ENCODE results near the gene RHOBTB1. TPM values are rescaled to one million over a fixed set of nuclear protein-coding genes. Genes with fewer than 3 reads are reported as not detected.

The RHOBTB1 gene
- total and polyA plus RNA-seq, 2 donors, result 3.4 to 4.5 TPM

GRCh38 chr10:60896033-60896432, 48.0 kb downstream of the RHOBTB1 start:
- no peaks in the 10 kb centered on the region for H3K27me3 ChIP-seq (ENCODE audit: control insufficient read depth in 2 of 2, insufficient read depth in 1 of 2, low read length in 1 of 2)
- H3K27ac ChIP-seq (ENCODE audit: low read depth in 1 of 2, low read length in 1 of 2), result no peak overlapping the region
- no peak overlapping the region for H3K4me3 ChIP-seq (ENCODE audit: low read length in 2 of 2)
- no peak for DNase-seq (ENCODE audit: low read depth in 6 of 9, low spot score in 9 of 9)
- no peaks in the 10 kb centered on the region for H3K9me3 ChIP-seq (ENCODE audit: control insufficient read depth in 2 of 2, insufficient read depth in 1 of 2, low read length in 1 of 2)
- no peaks in the 10 kb centered on the region for H3K4me1 ChIP-seq (ENCODE audit: control insufficient read depth in 2 of 2, insufficient read depth in 2 of 2, low read length in 2 of 2)
- no peaks in the 10 kb centered on the region for H3K36me3 ChIP-seq (ENCODE audit: control insufficient read depth in 2 of 2, insufficient read depth in 2 of 2, low read length in 1 of 2)

GRCh38 chr10:60894786-60895185, 49.2 kb downstream of the RHOBTB1 start:
- Histone ChIP-seq H3K27me3 (ENCODE audit: control insufficient read depth in 2 of 2, insufficient read depth in 1 of 2, low read length in 1 of 2) (no peaks in the 10 kb centered on the region), H3K4me1 (ENCODE audit: control insufficient read depth in 2 of 2, insufficient read depth in 2 of 2, low read length in 2 of 2) (no peaks in the 10 kb centered on the region), H3K4me3 (ENCODE audit: low read length in 2 of 2) (no peak overlapping the region), H3K27ac (ENCODE audit: low read depth in 1 of 2, low read length in 1 of 2) (no peak overlapping the region), H3K36me3 (ENCODE audit: control insufficient read depth in 2 of 2, insufficient read depth in 2 of 2, low read length in 1 of 2) (no peaks in the 10 kb centered on the region), H3K9me3 (ENCODE audit: control insufficient read depth in 2 of 2, insufficient read depth in 1 of 2, low read length in 1 of 2) (no peaks in the 10 kb centered on the region)
- no peak for DNase-seq (ENCODE audit: low read depth in 6 of 9, low spot score in 9 of 9)

GRCh38 chr10:60893231-60893630, 50.8 kb downstream of the RHOBTB1 start:
- 97% methylated on average over 3 of the region's 3 CpGs for WGBS
- Histone ChIP-seq H3K27me3 (ENCODE audit: control insufficient read depth in 2 of 2, insufficient read depth in 1 of 2, low read length in 1 of 2) (no peaks in the 10 kb centered on the region), H3K9me3 (ENCODE audit: control insufficient read depth in 2 of 2, insufficient read depth in 1 of 2, low read length in 1 of 2) (no peaks in the 10 kb centered on the region), H3K4me3 (ENCODE audit: low read length in 2 of 2) (no peak overlapping the region), H3K4me1 (ENCODE audit: control insufficient read depth in 2 of 2, insufficient read depth in 2 of 2, low read length in 2 of 2) (no peaks in the 10 kb centered on the region), H3K27ac (ENCODE audit: low read depth in 1 of 2, low read length in 1 of 2) (no peak overlapping the region), H3K36me3 (ENCODE audit: control insufficient read depth in 2 of 2, insufficient read depth in 2 of 2, low read length in 1 of 2) (no peaks in the 10 kb centered on the region)
- DNase-seq (ENCODE audit: low read depth in 6 of 9, low spot score in 9 of 9), result no peak

- no peak for DNase-seq (ENCODE audit: low read depth in 6 of 9, low spot score in 9 of 9)
- no peaks in the 10 kb centered on the region for H3K27me3 ChIP-seq (ENCODE audit: control insufficient read depth in 2 of 2, insufficient read depth in 1 of 2, low read length in 1 of 2)
Observed at GRCh38 chr10:60892571-60892970, 51.4 kb downstream of the RHOBTB1 start.

GRCh38 chr10:60890811-60891210, 53.2 kb downstream of the RHOBTB1 start:
- no peaks in the 10 kb centered on the region for H3K27me3 ChIP-seq (ENCODE audit: control insufficient read depth in 2 of 2, insufficient read depth in 1 of 2, low read length in 1 of 2)
- H3K4me1 ChIP-seq (ENCODE audit: control insufficient read depth in 2 of 2, insufficient read depth in 2 of 2, low read length in 2 of 2), result no peaks in the 10 kb centered on the region
- H3K27ac ChIP-seq (ENCODE audit: low read depth in 1 of 2, low read length in 1 of 2), result no peak overlapping the region
- no peaks in the 10 kb centered on the region for H3K9me3 ChIP-seq (ENCODE audit: control insufficient read depth in 2 of 2, insufficient read depth in 1 of 2, low read length in 1 of 2)
- H3K4me3 ChIP-seq (ENCODE audit: low read length in 2 of 2), result no peak overlapping the region
- H3K36me3 ChIP-seq (ENCODE audit: control insufficient read depth in 2 of 2, insufficient read depth in 2 of 2, low read length in 1 of 2), result no peaks in the 10 kb centered on the region
- 100% methylated on average over 1 of the region's 1 CpG for WGBS
- DNase-seq (ENCODE audit: low read depth in 6 of 9, low spot score in 9 of 9), result no peak

More at GRCh38 chr10:60892571-60892970, 51.4 kb downstream of the RHOBTB1 start:
- no peak overlapping the region for H3K4me3 ChIP-seq (ENCODE audit: low read length in 2 of 2)
- WGBS, result 98% methylated on average over 8 of the region's 8 CpGs
- H3K27ac ChIP-seq (ENCODE audit: low read depth in 1 of 2, low read length in 1 of 2), result no peak overlapping the region
- no peaks in the 10 kb centered on the region for H3K36me3 ChIP-seq (ENCODE audit: control insufficient read depth in 2 of 2, insufficient read depth in 2 of 2, low read length in 1 of 2)
- H3K9me3 ChIP-seq (ENCODE audit: control insufficient read depth in 2 of 2, insufficient read depth in 1 of 2, low read length in 1 of 2), result no peaks in the 10 kb centered on the region
- no peaks in the 10 kb centered on the region for H3K4me1 ChIP-seq (ENCODE audit: control insufficient read depth in 2 of 2, insufficient read depth in 2 of 2, low read length in 2 of 2)

GRCh38 chr10:60883187-60883586, 60.8 kb downstream of the RHOBTB1 start:
- Histone ChIP-seq H3K27ac (ENCODE audit: low read depth in 1 of 2, low read length in 1 of 2) (no peak overlapping the region), H3K4me3 (ENCODE audit: low read length in 2 of 2) (no peak overlapping the region)

GRCh38 chr10:60878224-60878623, 65.8 kb downstream of the RHOBTB1 start:
- no peaks in the 10 kb centered on the region for H3K27me3 ChIP-seq (ENCODE audit: control insufficient read depth in 2 of 2, insufficient read depth in 1 of 2, low read length in 1 of 2)
- no peak overlapping the region for H3K4me3 ChIP-seq (ENCODE audit: low read length in 2 of 2)
- no peaks in the 10 kb centered on the region for H3K36me3 ChIP-seq (ENCODE audit: control insufficient read depth in 2 of 2, insufficient read depth in 2 of 2, low read length in 1 of 2)
- no peaks in the 10 kb centered on the region for H3K9me3 ChIP-seq (ENCODE audit: control insufficient read depth in 2 of 2, insufficient read depth in 1 of 2, low read length in 1 of 2)
- DNase-seq (ENCODE audit: low read depth in 6 of 9, low spot score in 9 of 9), result no peak
- H3K27ac ChIP-seq (ENCODE audit: low read depth in 1 of 2, low read length in 1 of 2), result no peak overlapping the region
- 94% methylated on average over 3 of the region's 3 CpGs for WGBS
- H3K4me1 ChIP-seq (ENCODE audit: control insufficient read depth in 2 of 2, insufficient read depth in 2 of 2, low read length in 2 of 2), result no peaks in the 10 kb centered on the region

More at GRCh38 chr10:60883187-60883586, 60.8 kb downstream of the RHOBTB1 start:
- H3K9me3 ChIP-seq (ENCODE audit: control insufficient read depth in 2 of 2, insufficient read depth in 1 of 2, low read length in 1 of 2), result no peaks in the 10 kb centered on the region
- WGBS, result 94% methylated on average over 6 of the region's 6 CpGs
- H3K36me3 ChIP-seq (ENCODE audit: control insufficient read depth in 2 of 2, insufficient read depth in 2 of 2, low read length in 1 of 2), result no peaks in the 10 kb centered on the region
- no peaks in the 10 kb centered on the region for H3K27me3 ChIP-seq (ENCODE audit: control insufficient read depth in 2 of 2, insufficient read depth in 1 of 2, low read length in 1 of 2)
- H3K4me1 ChIP-seq (ENCODE audit: control insufficient read depth in 2 of 2, insufficient read depth in 2 of 2, low read length in 2 of 2), result no peaks in the 10 kb centered on the region
- DNase-seq (ENCODE audit: low read depth in 6 of 9, low spot score in 9 of 9), result peak in 3 of 9 donors; percentile 4 to 43 (median 39)

- 93% methylated on average over 2 of the region's 2 CpGs for WGBS
- DNase-seq (ENCODE audit: low read depth in 6 of 9, low spot score in 9 of 9), result no peak
- Histone ChIP-seq H3K9me3 (ENCODE audit: control insufficient read depth in 2 of 2, insufficient read depth in 1 of 2, low read length in 1 of 2) (no peaks in the 10 kb centered on the region), H3K36me3 (ENCODE audit: control insufficient read depth in 2 of 2, insufficient read depth in 2 of 2, low read length in 1 of 2) (no peaks in the 10 kb centered on the region), H3K4me3 (ENCODE audit: low read length in 2 of 2) (no peak overlapping the region), H3K4me1 (ENCODE audit: control insufficient read depth in 2 of 2, insufficient read depth in 2 of 2, low read length in 2 of 2) (no peaks in the 10 kb centered on the region), H3K27me3 (ENCODE audit: control insufficient read depth in 2 of 2, insufficient read depth in 1 of 2, low read length in 1 of 2) (no peaks in the 10 kb centered on the region), H3K27ac (ENCODE audit: low read depth in 1 of 2, low read length in 1 of 2) (no peak overlapping the region)
Observed at GRCh38 chr10:60877777-60878120, 66.2 kb downstream of the RHOBTB1 start.

- Histone ChIP-seq H3K36me3 (ENCODE audit: control insufficient read depth in 2 of 2, insufficient read depth in 2 of 2, low read length in 1 of 2) (no peaks in the 10 kb centered on the region), H3K9me3 (ENCODE audit: control insufficient read depth in 2 of 2, insufficient read depth in 1 of 2, low read length in 1 of 2) (no peaks in the 10 kb centered on the region), H3K27me3 (ENCODE audit: control insufficient read depth in 2 of 2, insufficient read depth in 1 of 2, low read length in 1 of 2) (no peaks in the 10 kb centered on the region), H3K4me1 (ENCODE audit: control insufficient read depth in 2 of 2, insufficient read depth in 2 of 2, low read length in 2 of 2) (no peaks in the 10 kb centered on the region), H3K27ac (ENCODE audit: low read depth in 1 of 2, low read length in 1 of 2) (no peak overlapping the region), H3K4me3 (ENCODE audit: low read length in 2 of 2) (no peak overlapping the region)
- 95% methylated on average over 3 of the region's 3 CpGs for WGBS
- DNase-seq (ENCODE audit: low read depth in 6 of 9, low spot score in 9 of 9), result no peak
Observed at GRCh38 chr10:60877061-60877776, 66.8 kb downstream of the RHOBTB1 start.

Data from thymus (tissue), 11 donors.